Testis (tissue), 5 donors: ENCODE measurements around the gene CCNG2. TPM values are rescaled to one million over a fixed set of nuclear protein-coding genes. Genes with fewer than 3 reads are reported as not detected.
A peak's percentile ranks its signal among the peaks of the same experiment; 100 is the strongest.

Experiments
- DNase-seq: peaks from one replicate; pipeline ENCODE4 v3.0.0-alpha.2; 2019
- H3K27ac ChIP-seq, 2 donors: fragments of 200-600 bp; sonication (generic); one replicate each; pipeline ENCODE4 v1.5.1; 2019
- H3K27me3 ChIP-seq: fragments of 200-600 bp; sonication (generic); one replicate; pipeline ENCODE4 v1.5.1; 2019
- H3K36me3 ChIP-seq: fragments of 200-600 bp; sonication (generic); one replicate; pipeline ENCODE4 v1.5.1; 2017; ENCODE audit warnings: low read depth; ENCODE audit errors: missing control alignments
- H3K4me1 ChIP-seq: fragments of 200-600 bp; sonication (generic); one replicate; pipeline ENCODE4 v1.5.1; 2019
- H3K4me3 ChIP-seq, 2 donors: fragments of 200-600 bp; sonication (generic); one replicate each; pipeline ENCODE4 v1.5.1; 2017 to 2019
- H3K9me3 ChIP-seq: fragments of 200-600 bp; sonication (generic); one replicate; pipeline ENCODE4 v1.5.1; 2017
- CTCF ChIP-seq, 3 experiments: fragments of 450-650 bp in 2 of 3; fragments of 200-600 bp in 1 of 3; sonication (generic) in 1 of 3; IDR thresholded peaks; one replicate each; pipeline ENCODE4 v1.5.1; 2016 to 2019; ENCODE audit warnings: antibody characterized with exemption in 3 of 3, mild to moderate bottlenecking in 2 of 3, moderate library complexity in 1 of 3
- POLR2A ChIP-seq: fragments of 450-650 bp; IDR thresholded peaks from one replicate; pipeline ENCODE4 v1.6.1; 2017; ENCODE audit warnings: antibody characterized with exemption, mild to moderate bottlenecking, moderate library complexity
- WGBS, 2 donors: methylation state at CpG; one replicate each; pipeline ENCODE4 v1.1.5; 2018; 5-methylcytosine and 5-hydroxymethylcytosine counted together
- intact Hi-C: fragments of 100-400 bp; cut with DNase I; formaldehyde crosslinking; loops from one replicate; pipeline ENCODE4 v1.15.1; 2023; ENCODE audit warnings: low total_unique reads
- long read RNA-seq, 2 donors: transcript quantifications; one replicate each; lab custom pipeline, GENCODE V29; 2026
- polyA plus RNA-seq: library from polyadenylated mRNA; stranded (reverse); fragments of 350-450 nt; fragmentation: Illumina TruSeq; extraction: RNeasy Lipid Tissue Mini Kit (QIAGEN cat#74804); gene quantifications from one replicate; pipeline ENCODE4 v1.2.3, GENCODE V29; 2014; ENCODE audit warnings: low read depth, low replicate concordance; ENCODE audit not compliant: insufficient read depth
- total RNA-seq, 2 donors: library from RNA; depleted of rRNA; stranded (reverse); fragments of >200 nt; gene quantifications; one replicate each; pipeline ENCODE4 v1.2.3, GENCODE V29; 2016

Gene CCNG2
- total RNA-seq, result 10 to 100 TPM; 14.4 to 19.5 TPM
- polyA plus RNA-seq, result 20.8 TPM
- long read RNA-seq, donor 1, full-length matches to known transcripts, result 15 of 29 reads
- long read RNA-seq, donor 1, partial matches to known transcripts, result 7 of 29 reads
- long read RNA-seq, donor 1, other reads (novel, unspliced or antisense), result 7 of 29 reads
- long read RNA-seq, donor 2, full-length matches to known transcripts, result 15 of 15 reads
- long read RNA-seq, donor 2, partial matches to known transcripts, result 0 of 15 reads
- long read RNA-seq, donor 2, other reads (novel, unspliced or antisense), result 0 of 15 reads

GRCh38 chr4:77156912-77157858 lies at the start of gene CCNG2:
TSS of gene CCNG2 (plus strand) at chr4:77157207. CDS start at chr4:77158533, 1,326 bp downstream.
- H3K27me3 ChIP-seq, result no peaks in the 10 kb centered on the region
- TF ChIP-seq CTCF (IDR thresholded peaks at IDR 0.05) (peak in 1 of 3 experiments; percentile 34), POLR2A (peak; percentile 9)
- 0% methylated on average over 30 to 81 of the region's 94 CpGs for WGBS, 2 donors
- intact Hi-C loops, result no loop called here
- H3K4me1 ChIP-seq, result peaks cover 6% of the 10 kb centered on the region
- peak; percentile 93 for DNase-seq
- H3K36me3 ChIP-seq, result no peaks in the 10 kb centered on the region
- H3K27ac ChIP-seq, result peak within 1 kb of the TSS; percentile 95 to 96
- H3K9me3 ChIP-seq, result no peaks in the 10 kb centered on the region
- H3K4me3 ChIP-seq, result peak within 1 kb of the TSS; percentile 87 to 96

GRCh38 chr4:77110730-77111129 lies 46.3 kb upstream of the CCNG2 start:
- no peaks in the 10 kb centered on the region for H3K27me3 ChIP-seq
- intact Hi-C loops, result no loop called here

GRCh38 chr4:77113069-77113468 lies 43.9 kb upstream of the CCNG2 start:
- H3K27ac ChIP-seq, result no peak overlapping the region
- H3K9me3 ChIP-seq, result no peaks in the 10 kb centered on the region
- H3K4me1 ChIP-seq, result no peaks in the 10 kb centered on the region
- peak; percentile 25 for DNase-seq
- TF ChIP-seq CTCF (IDR thresholded peaks at IDR 0.05) (no peak), POLR2A (no peak)
- H3K4me3 ChIP-seq, result peak overlapping the region in 1 of 2 donors; percentile 41
- 69 to 89% methylated on average over 19 to 29 of the region's 29 CpGs for WGBS, 2 donors
- H3K27me3 ChIP-seq, result no peaks in the 10 kb centered on the region
- H3K36me3 ChIP-seq, result no peaks in the 10 kb centered on the region
- intact Hi-C loops, result no loop called here

More at GRCh38 chr4:77110730-77111129, 46.3 kb upstream of the CCNG2 start:
- DNase-seq, result no peak
- Histone ChIP-seq H3K27ac (no peak overlapping the region), H3K4me1 (no peaks in the 10 kb centered on the region), H3K36me3 (no peaks in the 10 kb centered on the region), H3K9me3 (no peaks in the 10 kb centered on the region), H3K4me3 (no peak overlapping the region)
- 100% methylated on average over 1 of the region's 1 CpG for WGBS, 2 donors
- TF ChIP-seq POLR2A (no peak), CTCF (IDR thresholded peaks at IDR 0.05) (no peak)

GRCh38 chr4:77117721-77118120 lies 39.3 kb upstream of the CCNG2 start:
- no peaks in the 10 kb centered on the region for H3K36me3 ChIP-seq
- no peaks in the 10 kb centered on the region for H3K9me3 ChIP-seq
- H3K4me3 ChIP-seq, result no peak overlapping the region
- TF ChIP-seq CTCF (IDR thresholded peaks at IDR 0.05), result no peak
- no peak for TF ChIP-seq POLR2A
- H3K4me1 ChIP-seq, result no peaks in the 10 kb centered on the region
- no peak for DNase-seq
- no peaks in the 10 kb centered on the region for H3K27me3 ChIP-seq
- no peak overlapping the region for H3K27ac ChIP-seq
- intact Hi-C loops, result no loop called here
